ENCODE results near the gene CNTNAP2. TPM values are rescaled to one million over a fixed set of nuclear protein-coding genes. Genes with fewer than 3 reads are reported as not detected.

The CNTNAP2 gene
- total RNA-seq, 1 experiment from 2014 or later = 64.5 TPM

- Histone ChIP-seq H2BK5ac (ENCODE audit: insufficient read length, low read length) (no peak overlapping the region), H3K23me2 (ENCODE audit: insufficient read length, low read depth, low read length, poor library complexity, severe bottlenecking) (no peaks in the 10 kb centered on the region), H3K9ac (ENCODE audit: extremely low read depth, insufficient read length, low read length) (no peak overlapping the region), H3K56ac (ENCODE audit: insufficient read length, low read depth, low read length) (no peak overlapping the region), H3K79me2 (ENCODE audit: insufficient read depth, low read length) (no peaks in the 10 kb centered on the region), H3K23ac (ENCODE audit: insufficient read length, low read depth, low read length) (no peak overlapping the region), H3T11ph (ENCODE audit: low read length) (no peak overlapping the region), H3K4me2 (ENCODE audit: insufficient read depth, insufficient read length, low read length) (no peak overlapping the region), H4K91ac (ENCODE audit: insufficient read length, low read depth, low read length) (no peak overlapping the region), H3K79me1 (ENCODE audit: insufficient read depth, low read depth, low read length, poor library complexity, severe bottlenecking) (no peaks in the 10 kb centered on the region), H4K8ac (replicated peaks; ENCODE audit: insufficient read length, low read depth, low read length) (no peak overlapping the region), H3K9me3 (ENCODE audit: control insufficient read depth, low read depth, low read length) (no peaks in the 10 kb centered on the region), H2AK5ac (ENCODE audit: insufficient read length, low read length) (no peak overlapping the region), H3K4me1 (ENCODE audit: insufficient read depth, low read length) (no peaks in the 10 kb centered on the region), H4K20me1 (ENCODE audit: control insufficient read depth, insufficient read depth, insufficient read length) (no peaks in the 10 kb centered on the region), H2BK120ac (ENCODE audit: low read depth, low read length, poor library complexity, severe bottlenecking) (no peak overlapping the region), H2BK15ac (ENCODE audit: low read depth, low read length) (no peak overlapping the region), H3K27me3 (ENCODE audit: insufficient read depth, low read length) (no peaks in the 10 kb centered on the region), H3K18ac (ENCODE audit: insufficient read length, low read depth, low read length) (no peak overlapping the region), H3K14ac (ENCODE audit: insufficient read depth, low read length) (no peak overlapping the region), H3K4ac (ENCODE audit: low read depth, low read length) (no peak overlapping the region), H2AFZ (ENCODE audit: low read length) (no peak overlapping the region), H4K5ac (ENCODE audit: insufficient read length, low read depth, low read length) (no peak overlapping the region), H2BK20ac (ENCODE audit: low read depth, low read length, poor library complexity, severe bottlenecking) (no peak overlapping the region), H2BK12ac (ENCODE audit: insufficient read length, low read depth, low read length) (no peak overlapping the region), H3K27ac (ENCODE audit: insufficient read length, low read depth, low read length) (no peak overlapping the region)
- no peak for TF ChIP-seq CTCF (conservative IDR thresholded peaks at IDR 0.05)
- WGBS (ENCODE audit: extremely low coverage, insufficient read length, low lambda C conversion rate) = no CpG with 5 or more reads among the region's 4 CpGs
- Mint-ChIP-seq H3K36me3 (ENCODE audit: insufficient read depth in 1 of 3, low read depth in 3 of 3) (no peaks in the 10 kb centered on the region), H3K4me1 (no peaks in the 10 kb centered on the region), H3K27ac (no peak overlapping the region), H3K9me3 (peaks cover 0 to 2% of the 10 kb centered on the region in 2 experiments; a peak in 2 of 5 replicates), H3K27me3 (ENCODE audit: low read depth) (no peaks in the 10 kb centered on the region), H3K4me3 (no peak overlapping the region)
- no peak for DNase-seq
Observed at GRCh38 chr7:147510923-147511322, 1394.3 kb downstream of the CNTNAP2 start.
